H1 (cell line): ENCODE measurements around the gene AFF4. TPM values are rescaled to one million over a fixed set of nuclear protein-coding genes. Genes with fewer than 3 reads are reported as not detected.

Experiments used
- CTCF ChIA-PET: fragments of 300-600 bp; sonication (Branson Sonifier 250); formaldehyde crosslinking; loops from one replicate; lab custom pipeline; 2021; ENCODE audit not compliant: partially characterized antibody; lab: Charles Lee
- POLR2A ChIA-PET: fragments of 300-600 bp; sonication (Branson Sonifier 250); formaldehyde crosslinking; loops from one replicate; lab custom pipeline; 2021; ENCODE audit warnings: inconsistent platforms; ENCODE audit not compliant: partially characterized antibody; lab: Charles Lee
- DNase-seq, 2 experiments: peaks; one replicate each; pipeline versions ENCODE4 v3.0.0 to v3.0.0-alpha.2; 2010 to 2022; ENCODE audit warnings: low spot score in 2 of 2, low read depth in 1 of 2, mixed read lengths in 1 of 2
- FAIRE-seq: peaks from 2 replicates; lab custom pipeline; 2011; peaks lifted over from hg19 to GRCh38; lab: Jason Lieb, UNC
- H2AFZ ChIP-seq: 2 replicates; pipeline ENCODE4 v1.8.1; 2012; ENCODE audit warnings: low read length, inconsistent platforms
- H2AK5ac ChIP-seq: 2 replicates; pipeline ENCODE4 v1.6.1; 2013; ENCODE audit warnings: low read depth, low read length
- H2BK120ac ChIP-seq: replicated peaks from 2 replicates; pipeline ENCODE3; 2013; ENCODE audit warnings: low read depth, low read length, inconsistent platforms
- H2BK12ac ChIP-seq: 2 replicates; pipeline ENCODE4 v1.6.1; 2013; ENCODE audit warnings: low read depth, low read length
- H2BK15ac ChIP-seq: 2 replicates; pipeline ENCODE4 v1.6.1; 2013; ENCODE audit warnings: low read length
- H2BK20ac ChIP-seq: 2 replicates; pipeline ENCODE4 v1.6.1; 2013; ENCODE audit warnings: low read length
- H2BK5ac ChIP-seq: 2 replicates; pipeline ENCODE4 v1.6.1; 2013; ENCODE audit warnings: low read depth, low read length
- H3K14ac ChIP-seq: 2 replicates; pipeline ENCODE4 v1.6.1; 2013; ENCODE audit warnings: inconsistent platforms; ENCODE audit not compliant: insufficient read length
- H3K18ac ChIP-seq: 2 replicates; pipeline ENCODE4 v1.6.1; 2013; ENCODE audit warnings: low read length; ENCODE audit errors: extremely low read depth
- H3K23ac ChIP-seq: 2 replicates; pipeline ENCODE4 v1.6.1; 2013; ENCODE audit warnings: inconsistent platforms; ENCODE audit not compliant: insufficient read length
- H3K23me2 ChIP-seq: 2 replicates; pipeline ENCODE4 v1.6.1; 2013; ENCODE audit warnings: low read depth, low read length
- H3K27ac ChIP-seq: 2 replicates; pipeline ENCODE4 v1.6.1; 2011; ENCODE audit warnings: low read depth, low read length, inconsistent platforms
- H3K27me3 ChIP-seq, 4 experiments: replicated peaks in 1 of 4; 1 replicate in 1 of 4; 2 replicates in 3 of 4; pipeline versions ENCODE4 v1.6.1 to v1.8.1; 2011 to 2013; ENCODE audit warnings: low read length in 3 of 4, mild to moderate bottlenecking in 3 of 4, inconsistent platforms in 2 of 4, mixed read lengths in 2 of 4, moderate library complexity in 1 of 4; ENCODE audit not compliant: control insufficient read depth in 3 of 4, insufficient read depth in 3 of 4; ENCODE audit errors: extremely low read depth in 1 of 4
- H3K36me3 ChIP-seq, 4 experiments: 2 replicates each; pipeline versions ENCODE4 v1.6.1 to v1.8.1; 2011 to 2013; ENCODE audit warnings: mild to moderate bottlenecking in 4 of 4, low read length in 3 of 4, moderate library complexity in 2 of 4, control low read depth in 1 of 4, inconsistent platforms in 1 of 4; ENCODE audit not compliant: insufficient read depth in 4 of 4, control insufficient read depth in 2 of 4
- H3K4ac ChIP-seq: replicated peaks from 2 replicates; pipeline ENCODE3; 2013; ENCODE audit warnings: low read length, low read depth, mixed read lengths, inconsistent platforms; ENCODE audit not compliant: insufficient read length
- H3K4me1 ChIP-seq, 4 experiments: replicated peaks in 1 of 4; 1 replicate in 1 of 4; 2 replicates in 3 of 4; pipeline versions ENCODE4 v1.6.1 to v1.8.1; 2011 to 2013; ENCODE audit warnings: low read length in 3 of 4, inconsistent platforms in 2 of 4, mixed read lengths in 1 of 4; ENCODE audit not compliant: insufficient read depth in 4 of 4, control insufficient read depth in 3 of 4
- H3K4me2 ChIP-seq, 2 experiments: 2 replicates each; pipeline versions ENCODE4 v1.6.1 to v1.8.1; 2011 to 2013; ENCODE audit warnings: low read depth in 2 of 2, low read length in 2 of 2, control low read depth in 1 of 2, inconsistent platforms in 1 of 2, mild to moderate bottlenecking in 1 of 2; ENCODE audit not compliant: insufficient read depth in 1 of 2
- H3K4me3 ChIP-seq, 4 experiments: fragments of 200-600, 300-600 bp in 1 of 4; sonication (generic), shearing (Covaris generic), sonication (Bioruptor Twin) in 1 of 4; 2 replicates each; pipeline versions ENCODE4 v1.5.1 to v1.8.1; 2011 to 2016; ENCODE audit warnings: low read length in 4 of 4, low read depth in 3 of 4, control low read depth in 2 of 4, inconsistent platforms in 2 of 4, mild to moderate bottlenecking in 2 of 4, mixed read lengths in 1 of 4, moderate library complexity in 1 of 4; ENCODE audit not compliant: insufficient read depth in 2 of 4; ENCODE audit errors: extremely low read depth in 1 of 4
- H3K56ac ChIP-seq: replicated peaks from 2 replicates; pipeline ENCODE3; 2013; ENCODE audit warnings: low read depth, mild to moderate bottlenecking, mixed read lengths, low read length, inconsistent platforms; ENCODE audit not compliant: insufficient read length
- H3K79me1 ChIP-seq: 2 replicates; pipeline ENCODE4 v1.6.1; 2013; ENCODE audit warnings: low read depth, low read length, control low read depth
- H3K79me2 ChIP-seq, 2 experiments: 2 replicates each; pipeline versions ENCODE4 v1.6.1 to v1.8.1; 2012 to 2013; ENCODE audit warnings: low read length in 2 of 2, mild to moderate bottlenecking in 2 of 2, inconsistent platforms in 1 of 2; ENCODE audit not compliant: insufficient read depth in 2 of 2, control insufficient read depth in 1 of 2
- H3K9ac ChIP-seq, 4 experiments: replicated peaks in 1 of 4; 1 replicate in 1 of 4; 2 replicates in 3 of 4; pipeline versions ENCODE4 v1.6.1 to v1.8.1; 2011 to 2013; ENCODE audit warnings: low read depth in 3 of 4, low read length in 3 of 4, control low read depth in 2 of 4, mild to moderate bottlenecking in 2 of 4, moderate library complexity in 2 of 4, inconsistent platforms in 1 of 4; ENCODE audit errors: extremely low read depth in 1 of 4
- H3K9me3 ChIP-seq, 2 experiments: 2 replicates each; pipeline versions ENCODE4 v1.6.1 to v1.8.1; 2012 to 2013; ENCODE audit warnings: mild to moderate bottlenecking in 2 of 2, moderate library complexity in 2 of 2, control low read depth in 1 of 2, inconsistent platforms in 1 of 2, low read depth in 1 of 2, low read length in 1 of 2, mixed read lengths in 1 of 2; ENCODE audit not compliant: insufficient read depth in 2 of 2
- H4K20me1 ChIP-seq, 2 experiments: replicated peaks in 1 of 2; 2 replicates each; pipeline versions ENCODE3 to v1.8.1; 2011 to 2013; ENCODE audit warnings: inconsistent platforms in 2 of 2, low read length in 2 of 2, mild to moderate bottlenecking in 1 of 2; ENCODE audit not compliant: insufficient read depth in 2 of 2, control insufficient read depth in 1 of 2
- H4K5ac ChIP-seq: 2 replicates; pipeline ENCODE4 v1.6.1; 2013; ENCODE audit warnings: low read length, low read depth, mixed read lengths, inconsistent platforms; ENCODE audit not compliant: insufficient read length
- H4K8ac ChIP-seq: 2 replicates; pipeline ENCODE4 v1.8.0; 2013; ENCODE audit warnings: mild to moderate bottlenecking, moderate library complexity, low read length, inconsistent platforms; ENCODE audit not compliant: insufficient read depth; ENCODE audit errors: extremely low read depth
- H4K91ac ChIP-seq: replicated peaks from 2 replicates; pipeline ENCODE3; 2013; ENCODE audit warnings: low read length, mixed read lengths, inconsistent platforms; ENCODE audit not compliant: insufficient read length
- ASH2L ChIP-seq: fragments of 200-600, 300-600 bp; sonication (generic); IDR thresholded peaks from one replicate; pipeline ENCODE4 v1.7.1; 2017; ENCODE audit warnings: low read length
- EZH2 ChIP-seq: fragments of 200-600 bp; sonication (generic); IDR thresholded peaks from 2 replicates; pipeline ENCODE4 v1.7.1; 2012; ENCODE audit warnings: low read depth, mild to moderate bottlenecking, moderate library complexity, low read length, inconsistent platforms; ENCODE audit not compliant: severe bottlenecking
- KDM1A ChIP-seq: fragments of 200-600, 300-600 bp; sonication (generic); IDR thresholded peaks from 2 replicates; pipeline ENCODE4 v1.7.1; 2016; ENCODE audit warnings: mild to moderate bottlenecking, low read length, borderline replicate concordance
- KDM4A ChIP-seq: IDR thresholded peaks from one replicate; pipeline ENCODE4 v1.7.1; 2012; ENCODE audit warnings: low read depth, mild to moderate bottlenecking, moderate library complexity, low read length, inconsistent platforms; ENCODE audit not compliant: severe bottlenecking
- RNF2 ChIP-seq: fragments of 200-900, 300-1000 bp; sonication (generic); IDR thresholded peaks from 2 replicates; pipeline ENCODE4 v1.7.1; 2016; ENCODE audit warnings: borderline replicate concordance, low read depth, mild to moderate bottlenecking, antibody characterized with exemption, low read length; ENCODE audit not compliant: poor library complexity, severe bottlenecking; ENCODE audit errors: missing control alignments
- SUZ12 ChIP-seq: fragments of 200-600 bp; sonication (generic); IDR thresholded peaks from 2 replicates; pipeline ENCODE4 v1.6.1; 2012; ENCODE audit warnings: mild to moderate bottlenecking, inconsistent platforms, low read length, moderate library complexity, mixed read lengths
- WGBS, 2 experiments: shearing (Covaris generic) in 1 of 2; methylation state at CpG; one replicate each; pipeline versions ENCODE4 v1.1.6 to v1.1.7; 2013 to 2015; ENCODE audit warnings: low lambda C conversion rate in 2 of 2, mixed read lengths in 2 of 2, inconsistent platforms in 1 of 2, low coverage in 1 of 2, missing lambda C conversion rate in 1 of 2; ENCODE audit not compliant: insufficient replicate concordance in 2 of 2, insufficient coverage in 1 of 2, insufficient read length in 1 of 2; ENCODE audit errors: extremely low coverage in 1 of 2, missing lambda C conversion rate in 1 of 2; 5-methylcytosine and 5-hydroxymethylcytosine counted together
- polyA plus RNA-seq, 7 experiments: library from polyadenylated mRNA; depleted of rRNA in 3 of 7; stranded (reverse) in 5 of 7; unstranded in 2 of 7; fragments of >200 nt in 5 of 7; fragments of 200-250 nt in 2 of 7; gene quantifications; 1 replicate in 5 of 7; 2 replicates in 1 of 7; 4 replicates in 1 of 7; pipeline versions ENCODE4 v1.2.1 to v1.2.3, GENCODE V29; 2011 to 2013; ENCODE audit warnings: missing spikeins in 2 of 7, mixed read lengths in 2 of 7
- total RNA-seq: library from RNA; stranded (reverse); fragmentation: NEBNext Ultra II Directional; extraction: Animal tissue kit (Norgen Biotek cat#: 25700); gene quantifications from 2 replicates; pipeline ENCODE4 v1.2.1, GENCODE V29; 2021

AFF4 gene
- total and polyA plus RNA-seq, 2 of the 8 experiments (the other 6 are each of a cell fraction or from before 2014, with no cell fraction given): 12.0 to 61.4 TPM

- H2BK12ac ChIP-seq: 0 out of 2 replicates have a peak overlapping the region, but pooled peaks have one; percentile 4
- no peak overlapping the region for H2BK5ac ChIP-seq
- FAIRE-seq (no peak), DNase-seq (peak in 1 of 2 experiments; percentile 68)
- H4K8ac ChIP-seq: peak overlapping the region; percentile 45; the same call in 1 of the 2 replicates
- peak overlapping the region; percentile 30 to 60 (median 40) for H3K4me3 ChIP-seq
- H4K20me1 ChIP-seq: no peaks in the 10 kb centered on the region
- CTCF ChIA-PET: interaction anchor here (0.8 to 25.6 kb wide), 11 partner anchors 9 to 226 kb away, joined by 3 to 465 read pairs (median 4); partner anchors contain the start of genes CCNI2, GDF9, HSPA4 and LEAP2
- H4K91ac ChIP-seq: peak overlapping the region; percentile 41
- no peak overlapping the region for H4K5ac ChIP-seq
- H3K79me2 ChIP-seq: no peaks in the 10 kb centered on the region
- H3K14ac ChIP-seq: no peak overlapping the region
- no peak overlapping the region for H2BK20ac ChIP-seq
- 6% methylated on average over 26 of the region's 43 CpGs; no CpG with 5 or more reads in 1 of the 2 experiments for WGBS, 2 experiments
- peak overlapping the region; percentile 74 for H3K4me2 ChIP-seq
- H2BK120ac ChIP-seq: no peak overlapping the region
- no peak overlapping the region for H2AK5ac ChIP-seq
- H2AFZ ChIP-seq: peak overlapping the region; percentile 71; the same call in 1 of the 2 replicates
- peaks cover 0 to 23% (median 19%) of the 10 kb centered on the region in 4 experiments; a peak in 6 of 7 replicates for H3K4me1 ChIP-seq
- peaks cover 30 to 78% (median 65%) of the 10 kb centered on the region in 4 experiments for H3K27me3 ChIP-seq
- H3K56ac ChIP-seq: no peak overlapping the region
- peak overlapping the region in 2 of 4 experiments; percentile 13 to 33; a peak in 2 of 7 replicates for H3K9ac ChIP-seq
- H3K23ac ChIP-seq: no peak overlapping the region
- H3K36me3 ChIP-seq: no peaks in the 10 kb centered on the region
- 0 out of 2 replicates have a peak overlapping the region, but pooled peaks have one; percentile 28 for H3K18ac ChIP-seq
- no peak overlapping the region for H3K4ac ChIP-seq
- peak overlapping the region; percentile 40; the same call in 1 of the 2 replicates for H2BK15ac ChIP-seq
- no peaks in the 10 kb centered on the region for H3K9me3 ChIP-seq
- TF ChIP-seq KDM1A: no peak
- TF ChIP-seq KDM4A: peak; percentile 71
- TF ChIP-seq ASH2L: peak; percentile 35
- TF ChIP-seq RNF2: peak; percentile 45
- TF ChIP-seq SUZ12: peak; percentile 60; the same call in 1 of the 2 replicates
- TF ChIP-seq EZH2: peak; percentile 75
- TF ChIP-seq, all 59 proteins: peak for 5
- peaks cover 13% of the 10 kb centered on the region; the same call in 1 of the 2 replicates for H3K23me2 ChIP-seq
- POLR2A ChIA-PET: interaction anchor here (0.7 to 5.7 kb wide), 9 partner anchors 12 to 226 kb away, joined by 3 to 32 read pairs (median 5); partner anchors contain the start of genes GDF9, HSPA4, SOWAHA and UQCRQ
- H3K79me1 ChIP-seq: no peaks in the 10 kb centered on the region
- H3K27ac ChIP-seq: no peak overlapping the region
Observed at GRCh38 chr5:132825834-132826391, 137.5 kb downstream of the AFF4 start.
